Natural killer cell (primary cell): ENCODE data around the gene ATXN1. TPM values are rescaled to one million over a fixed set of nuclear protein-coding genes. Genes with fewer than 3 reads are reported as not detected.

ENCODE experiments used
- ATAC-seq, 3 donors: fragments of 150-1000 bp in 2 of 3; fragments of 200-7000 bp in 1 of 3; cut with Tn5 transposase; 1 replicate in 1 of 3; 2 replicates in 2 of 3; pipeline ENCODE4 v1.10.0; 2021; ENCODE audit warnings: mild to moderate bottlenecking in 2 of 3, moderate library complexity in 2 of 3
- DNase-seq, 2 donors: peaks; one replicate each; pipeline versions ENCODE4 v3.0.0 to v3.0.0-alpha.2; 2013 to 2021; ENCODE audit warnings: mixed read lengths in 1 of 2
- H3K27ac ChIP-seq: one replicate; pipeline ENCODE4 v1.5.1; 2013; ENCODE audit warnings: mild to moderate bottlenecking, low read length
- H3K27me3 ChIP-seq: one replicate; pipeline ENCODE4 v1.6.1; 2013; ENCODE audit warnings: low read length; ENCODE audit not compliant: control insufficient read depth, insufficient read depth
- H3K36me3 ChIP-seq: one replicate; pipeline ENCODE4 v1.6.1; 2013; ENCODE audit warnings: low read length; ENCODE audit not compliant: control insufficient read depth, insufficient read depth
- H3K4me1 ChIP-seq: one replicate; pipeline ENCODE4 v1.6.1; 2013; ENCODE audit warnings: low read length; ENCODE audit not compliant: control insufficient read depth, insufficient read depth
- H3K4me3 ChIP-seq: one replicate; pipeline ENCODE4 v1.5.1; 2013; ENCODE audit warnings: low read length
- H3K9me3 ChIP-seq: one replicate; pipeline ENCODE4 v1.6.1; 2013; ENCODE audit warnings: low read length; ENCODE audit not compliant: control insufficient read depth, insufficient read depth
- H3K27ac Mint-ChIP-seq, 2 donors: one replicate each; pipeline ENCODE4 v1.8.0; 2022; ENCODE audit warnings: mild to moderate bottlenecking in 2 of 2, mixed read lengths in 2 of 2, moderate library complexity in 1 of 2
- H3K27me3 Mint-ChIP-seq, 2 donors: one replicate each; pipeline ENCODE4 v1.8.0; 2022; ENCODE audit warnings: low read depth in 2 of 2, mixed read lengths in 2 of 2
- H3K36me3 Mint-ChIP-seq: one replicate; pipeline ENCODE4 v1.8.0; 2022; ENCODE audit warnings: mixed read lengths
- H3K4me1 Mint-ChIP-seq, 2 donors: one replicate each; pipeline ENCODE4 v1.8.0; 2022; ENCODE audit warnings: mixed read lengths in 2 of 2
- H3K4me3 Mint-ChIP-seq: one replicate; pipeline ENCODE4 v1.8.0; 2022; ENCODE audit warnings: mild to moderate bottlenecking, moderate library complexity, mixed read lengths
- H3K9me3 Mint-ChIP-seq, 2 donors: one replicate each; pipeline ENCODE4 v1.8.0; 2022; ENCODE audit warnings: mixed read lengths in 2 of 2
- WGBS: methylation state at CpG from one replicate; pipeline ENCODE4 v1.1.7; 2013; ENCODE audit warnings: missing lambda C conversion rate; ENCODE audit not compliant: insufficient coverage; 5-methylcytosine and 5-hydroxymethylcytosine counted together
- intact Hi-C: fragments of 100-400 bp; cut with micrococcal nuclease; formaldehyde crosslinking; loops from one replicate; pipeline ENCODE4 v1.14.2; 2022
- total RNA-seq, 4 donors: library from RNA; stranded (reverse); fragments of 120-200 nt in 1 of 4; gene quantifications; one replicate each; pipeline versions ENCODE4 v1.2.3 to v1.2.4, GENCODE V29; 2013 to 2022
- TF ChIP-seq, protein P1 (sequence below): fragments of 200-600 bp; IDR thresholded peaks from one replicate; pipeline ENCODE4 v1.8.0; 2022; ENCODE audit warnings: antibody characterized with exemption

ATXN1 gene
- total RNA-seq, 3 donors from 2014 or later (not counting 1 experiment from before 2014, with no cell fraction given): 90.4 to 120 (median 97.9) TPM

DNA sequence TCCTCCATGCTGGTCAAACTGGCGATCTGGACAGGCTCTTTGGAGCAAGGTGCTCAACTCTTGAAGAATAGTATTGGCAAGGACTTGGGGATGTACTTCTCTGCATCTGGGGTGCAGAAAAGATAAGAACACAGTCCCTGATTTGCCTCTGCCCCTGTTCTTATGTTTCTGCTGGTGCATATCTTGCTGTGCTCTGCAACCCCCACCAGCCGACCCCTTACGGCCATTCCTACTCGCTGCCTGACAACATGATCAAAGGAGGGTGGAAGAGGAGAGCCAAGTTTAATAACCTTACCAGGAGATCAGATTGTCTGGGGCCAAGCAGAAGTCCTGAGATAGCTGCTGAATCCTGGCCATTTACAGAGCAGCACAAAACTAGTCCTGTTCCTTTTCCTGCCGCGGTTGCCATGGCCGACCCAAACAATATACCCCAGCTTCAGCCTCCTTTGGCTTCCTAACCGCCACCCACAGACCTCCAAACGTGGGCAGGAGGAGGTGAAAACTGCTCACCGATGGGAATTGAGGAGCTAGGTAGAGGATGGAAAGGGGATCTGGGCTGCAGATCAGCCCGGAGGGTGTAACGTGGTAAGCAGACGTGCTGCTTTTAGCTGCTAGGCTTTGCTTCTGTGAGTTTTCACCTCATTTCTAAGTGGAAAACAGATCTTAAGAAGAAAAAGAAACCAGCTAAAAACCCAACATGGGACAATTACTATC lies 60.9 kb downstream of the ATXN1 start:
- Mint-ChIP-seq H3K9me3 (no peaks in the 10 kb centered on the region), H3K4me1 (peaks cover 56 to 64% of the 10 kb centered on the region in 2 donors), H3K27ac (peak overlapping the region; percentile 85 to 92), H3K4me3 (peak overlapping the region; percentile 87), H3K36me3 (no peaks in the 10 kb centered on the region), H3K27me3 (no peaks in the 10 kb centered on the region)
- H3K4me1 ChIP-seq: peaks cover 27% of the 10 kb centered on the region
- 18% methylated on average over 10 of the region's 13 CpGs for WGBS
- ATAC-seq (peak; percentile 35 to 57 (median 56)), DNase-seq (peak; percentile 34 to 69)
- H3K27ac ChIP-seq: peak overlapping the region; percentile 69
- intact Hi-C loops: no loop called here
- H3K36me3 ChIP-seq: no peaks in the 10 kb centered on the region
- no peaks in the 10 kb centered on the region for H3K9me3 ChIP-seq
- H3K27me3 ChIP-seq: no peaks in the 10 kb centered on the region
- TF ChIP-seq, protein P1, sequence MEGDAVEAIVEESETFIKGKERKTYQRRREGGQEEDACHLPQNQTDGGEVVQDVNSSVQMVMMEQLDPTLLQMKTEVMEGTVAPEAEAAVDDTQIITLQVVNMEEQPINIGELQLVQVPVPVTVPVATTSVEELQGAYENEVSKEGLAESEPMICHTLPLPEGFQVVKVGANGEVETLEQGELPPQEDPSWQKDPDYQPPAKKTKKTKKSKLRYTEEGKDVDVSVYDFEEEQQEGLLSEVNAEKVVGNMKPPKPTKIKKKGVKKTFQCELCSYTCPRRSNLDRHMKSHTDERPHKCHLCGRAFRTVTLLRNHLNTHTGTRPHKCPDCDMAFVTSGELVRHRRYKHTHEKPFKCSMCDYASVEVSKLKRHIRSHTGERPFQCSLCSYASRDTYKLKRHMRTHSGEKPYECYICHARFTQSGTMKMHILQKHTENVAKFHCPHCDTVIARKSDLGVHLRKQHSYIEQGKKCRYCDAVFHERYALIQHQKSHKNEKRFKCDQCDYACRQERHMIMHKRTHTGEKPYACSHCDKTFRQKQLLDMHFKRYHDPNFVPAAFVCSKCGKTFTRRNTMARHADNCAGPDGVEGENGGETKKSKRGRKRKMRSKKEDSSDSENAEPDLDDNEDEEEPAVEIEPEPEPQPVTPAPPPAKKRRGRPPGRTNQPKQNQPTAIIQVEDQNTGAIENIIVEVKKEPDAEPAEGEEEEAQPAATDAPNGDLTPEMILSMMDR: no peak
- H3K4me3 ChIP-seq: peak overlapping the region; percentile 33

DNA sequence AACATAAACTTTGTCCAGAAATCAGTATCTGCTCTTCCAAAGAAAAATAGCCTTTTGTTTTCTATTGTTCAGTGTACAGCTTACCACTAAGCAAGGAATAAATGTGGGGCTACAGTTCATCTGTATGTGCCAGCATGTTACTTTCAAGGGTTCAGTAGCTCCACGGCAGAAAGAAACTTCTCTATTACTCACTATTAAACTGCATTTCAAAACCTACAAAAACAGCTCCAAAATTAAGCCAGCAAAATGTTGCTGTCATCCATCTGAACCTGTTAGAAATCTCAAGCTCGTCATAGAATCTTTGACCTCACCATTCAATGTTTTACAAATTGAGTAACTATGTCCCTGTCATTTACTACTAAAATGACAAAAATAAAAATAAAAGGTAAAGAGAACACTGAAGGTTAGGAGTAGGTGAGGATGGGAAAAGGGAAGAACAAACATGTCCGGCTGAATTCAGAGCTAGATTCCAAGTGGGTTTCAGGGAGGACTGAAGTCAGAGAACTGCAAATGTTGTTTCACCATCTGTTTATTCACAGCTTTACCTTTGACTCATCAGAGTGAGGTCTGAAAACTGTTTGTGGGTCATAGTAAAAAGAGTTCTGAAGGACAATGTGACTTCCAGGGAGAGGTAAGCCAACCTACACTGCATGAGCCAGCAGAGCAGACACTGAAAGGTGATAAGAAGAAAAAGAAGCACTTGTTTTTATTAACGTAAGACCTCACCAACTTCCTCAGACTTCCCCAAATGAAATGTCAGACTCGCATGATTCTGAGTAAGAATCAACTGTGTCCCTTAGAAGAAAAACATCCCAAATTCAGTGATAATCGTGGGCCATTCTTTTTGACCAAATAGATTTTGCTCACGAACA lies 62.0 kb downstream of the ATXN1 start:
- no peaks in the 10 kb centered on the region for H3K36me3 ChIP-seq
- H3K4me1 Mint-ChIP-seq: peaks cover 61 to 67% of the 10 kb centered on the region in 2 donors
- peak overlapping the region; percentile 85 to 92 for H3K27ac Mint-ChIP-seq
- intact Hi-C loops: loop anchor here (2.0 to 5.0 kb wide), 3 partner anchors 14 to 47 kb away; no protein-coding TSS in a partner anchor
- no peaks in the 10 kb centered on the region for H3K9me3 ChIP-seq
- no peak overlapping the region for H3K4me3 ChIP-seq
- peak overlapping the region; percentile 87 for H3K4me3 Mint-ChIP-seq
- H3K36me3 Mint-ChIP-seq: no peaks in the 10 kb centered on the region
- TF ChIP-seq, protein P1: no peak
- DNase-seq (peak in 1 of 2 donors; percentile 65), ATAC-seq (peak; percentile 68 to 80 (median 72))
- 35% methylated on average over 7 of the region's 7 CpGs for WGBS
- H3K9me3 Mint-ChIP-seq: no peaks in the 10 kb centered on the region
- H3K27ac ChIP-seq: peak overlapping the region; percentile 69
- H3K4me1 ChIP-seq: peaks cover 27% of the 10 kb centered on the region
- no peaks in the 10 kb centered on the region for H3K27me3 Mint-ChIP-seq
- no peaks in the 10 kb centered on the region for H3K27me3 ChIP-seq

DNA sequence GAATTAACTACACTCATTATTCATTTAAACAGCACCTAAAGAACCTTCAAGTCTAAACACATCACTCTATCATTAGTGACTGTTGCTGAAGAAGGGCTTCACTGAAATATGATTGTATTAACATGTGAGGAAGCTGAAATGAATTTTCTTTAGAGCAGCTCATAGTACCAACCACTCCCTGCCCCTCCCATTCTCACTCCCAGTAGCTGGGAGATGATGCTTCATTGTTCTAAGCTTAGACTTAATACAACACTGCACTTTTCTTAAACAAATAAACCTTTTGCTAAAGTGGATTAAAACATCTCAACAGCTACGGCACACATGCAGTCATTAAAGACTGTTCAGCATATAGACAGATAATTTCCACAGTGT lies 63.1 kb downstream of the ATXN1 start:
- H3K9me3 ChIP-seq: no peaks in the 10 kb centered on the region
- no peaks in the 10 kb centered on the region for H3K27me3 ChIP-seq
- H3K4me3 ChIP-seq: no peak overlapping the region
- H3K4me1 ChIP-seq: peaks cover 27% of the 10 kb centered on the region
- Mint-ChIP-seq H3K36me3 (no peaks in the 10 kb centered on the region), H3K27ac (peak overlapping the region; percentile 85 to 92), H3K9me3 (no peaks in the 10 kb centered on the region), H3K4me1 (peaks cover 58 to 67% of the 10 kb centered on the region in 2 donors), H3K27me3 (no peaks in the 10 kb centered on the region), H3K4me3 (peak overlapping the region; percentile 87)
- no peak for DNase-seq
- ATAC-seq: no peak
- TF ChIP-seq, protein P1: no peak
- no peaks in the 10 kb centered on the region for H3K36me3 ChIP-seq
- H3K27ac ChIP-seq: no peak overlapping the region
- intact Hi-C loops: loop anchor here (2.0 to 5.0 kb wide), 3 partner anchors 13 to 46 kb away; no protein-coding TSS in a partner anchor
- WGBS: no CpG with 5 or more reads among the region's 1 CpG
